Right forelimb (tissue), 1 donor: ENCODE results near the gene CTBP1.

ENCODE experiments used
- DNase-seq: peaks from one replicate; pipeline ENCODE4 v3.0.0-alpha.2; 2018

Gene CTBP1

GRCh38 chr4:1171311-1172227 is 77.4 kb downstream of the CTBP1 start:
- no peak for DNase-seq

DNA sequence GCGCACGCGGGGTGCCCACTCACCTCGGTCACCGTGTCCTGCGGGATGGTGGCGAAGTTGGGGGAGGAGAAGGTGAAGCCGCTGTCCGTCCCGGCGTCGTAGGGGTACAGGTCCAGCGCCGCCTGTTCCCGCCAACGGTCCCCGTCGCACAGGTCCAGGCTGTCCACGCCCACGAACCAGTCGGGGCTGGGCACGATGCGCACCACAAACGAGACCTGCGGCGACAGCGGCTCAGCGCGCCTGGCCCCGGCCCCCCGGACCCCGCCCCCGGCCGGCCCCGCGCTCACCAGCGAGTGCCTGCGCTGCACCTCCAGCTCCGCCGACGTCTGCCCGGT is 78.0 kb downstream of the CTBP1 start:
- DNase-seq = no peak

DNA sequence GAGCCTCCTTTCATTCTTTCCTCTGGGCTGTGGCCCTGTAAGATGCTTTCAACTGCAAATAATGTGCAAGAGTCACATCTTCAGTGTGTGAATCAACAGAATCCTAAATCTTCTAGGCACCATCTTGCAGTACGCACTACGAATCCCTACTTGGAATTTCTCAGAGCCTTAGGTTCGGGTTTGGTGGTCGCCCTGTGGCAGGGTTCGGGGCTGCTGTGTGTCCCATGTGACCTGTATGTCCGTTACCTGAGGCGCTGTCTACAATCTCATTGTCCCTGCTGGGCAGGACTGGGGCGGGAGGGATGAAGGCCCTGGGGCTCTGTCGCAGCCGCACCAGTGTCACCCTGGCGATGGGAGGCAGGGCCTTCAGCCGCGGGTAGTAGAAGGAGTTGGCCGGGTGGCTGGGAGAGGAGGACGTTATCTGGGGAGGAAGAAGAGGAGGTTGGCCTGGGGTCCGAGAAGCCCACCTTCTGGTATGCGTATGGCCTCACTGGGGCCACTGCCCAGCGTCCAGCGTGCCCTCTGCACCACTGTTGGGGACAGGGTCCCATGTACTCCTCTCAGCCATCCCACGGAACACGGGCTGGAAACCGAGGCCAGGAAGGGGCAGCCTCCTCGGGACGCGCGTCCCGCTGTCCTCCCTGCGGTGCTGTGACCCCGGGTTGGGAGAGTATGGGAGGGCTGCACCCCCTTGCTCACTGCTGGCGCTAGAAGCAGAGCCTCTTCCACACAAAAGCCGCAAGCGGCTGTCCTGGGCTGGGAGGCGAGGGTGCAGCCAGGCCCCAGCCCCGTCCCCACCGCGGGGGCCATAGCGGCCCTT is 78.6 kb downstream of the CTBP1 start:
- no peak for DNase-seq

GRCh38 chr4:1169691-1170096 is 79.2 kb downstream of the CTBP1 start:
- no peak for DNase-seq

DNA sequence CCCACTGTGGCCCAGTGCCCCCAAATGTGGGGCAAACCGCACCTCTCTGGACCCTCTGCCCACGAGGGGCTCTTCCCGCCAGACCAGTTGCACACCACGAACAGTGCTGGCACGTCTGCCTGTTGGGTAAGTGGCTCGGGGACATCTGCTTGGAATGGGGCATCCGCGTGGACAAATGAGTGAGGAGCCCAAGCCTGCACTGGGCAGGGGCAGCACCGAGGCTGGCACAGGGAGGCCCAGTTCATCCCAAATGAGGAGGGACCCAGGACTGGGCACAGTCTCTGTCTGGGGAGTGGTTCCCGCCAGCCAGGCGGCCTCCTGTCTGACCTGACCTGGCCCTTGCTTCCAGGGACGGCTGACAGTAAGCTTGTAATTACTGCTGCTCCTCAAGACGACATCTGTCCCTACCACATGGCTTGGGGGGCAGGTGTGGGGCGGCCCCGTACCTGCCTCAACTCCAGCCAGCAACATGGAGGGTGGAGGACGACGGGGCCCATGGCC is 79.7 kb downstream of the CTBP1 start:
- no peak for DNase-seq

- peak; percentile 44 for DNase-seq
Measured at GRCh38 chr4:1168191-1169101, 80.5 kb downstream of the CTBP1 start.

DNA sequence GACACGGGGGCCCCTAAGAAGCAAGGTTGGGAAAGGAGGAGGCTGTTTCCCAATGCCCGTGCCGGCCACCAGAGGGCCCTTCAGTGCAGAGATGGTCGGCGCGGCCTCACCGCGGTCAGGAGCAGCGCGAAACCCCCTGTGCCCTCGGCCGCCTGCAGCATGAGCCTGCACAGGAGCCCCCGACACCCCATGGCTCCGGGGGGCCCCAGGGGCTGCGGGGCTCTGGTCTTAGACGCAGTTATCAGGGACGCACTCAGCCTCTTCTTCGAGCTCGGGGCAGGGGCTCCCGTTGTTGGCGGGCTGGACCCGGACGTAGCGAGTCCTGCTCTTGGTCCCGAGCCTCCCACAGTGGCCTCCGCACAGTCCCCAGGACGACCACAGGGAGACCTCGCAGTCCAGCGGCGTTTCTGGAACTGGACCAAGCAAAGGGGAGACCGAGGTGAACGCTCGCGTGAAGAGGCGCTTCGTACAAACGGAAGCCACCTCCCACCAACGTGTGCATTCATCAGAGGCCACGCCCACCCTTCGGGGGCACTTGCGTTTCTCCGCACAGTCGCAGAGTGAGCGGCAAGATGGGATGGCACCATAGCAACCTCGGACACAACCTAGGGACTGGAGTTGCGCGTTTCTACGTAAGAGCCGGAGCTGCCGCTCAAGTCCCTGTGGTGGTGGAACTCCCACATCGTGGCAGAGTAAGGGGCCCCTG is 81.5 kb downstream of the CTBP1 start:
- DNase-seq = peak; percentile 84

GRCh38 chr4:1166509-1167243 is 82.3 kb downstream of the CTBP1 start:
- DNase-seq = no peak

DNA sequence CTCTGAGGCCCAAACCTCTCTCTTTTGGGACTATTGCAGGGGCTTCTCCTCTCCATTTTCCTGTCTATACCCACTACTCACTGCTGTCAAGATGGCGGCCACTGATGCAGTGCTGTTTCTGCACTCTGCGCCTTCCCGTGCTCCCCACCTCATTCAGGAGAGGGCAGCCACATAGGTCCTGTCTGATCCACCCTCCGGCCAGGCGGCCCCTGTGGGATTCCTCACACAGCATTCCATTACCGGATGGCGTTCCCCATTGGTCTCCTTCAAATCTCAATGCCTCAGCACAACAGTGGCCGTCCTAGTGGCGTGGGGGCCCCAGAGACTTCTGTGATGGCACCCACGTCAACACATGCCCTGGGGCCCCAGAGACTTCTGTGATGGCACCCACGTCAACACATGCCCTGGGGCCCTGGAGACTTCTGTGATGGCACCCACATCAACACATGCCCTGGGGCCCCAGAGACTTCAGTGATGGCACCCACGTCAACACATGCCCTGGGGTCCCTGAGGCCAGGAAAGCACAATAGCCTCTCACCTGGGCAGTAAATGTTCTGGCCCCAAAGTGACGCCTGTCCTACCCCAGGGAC is 83.9 kb downstream of the CTBP1 start:
- no peak for DNase-seq

- no peak for DNase-seq
Measured at GRCh38 chr4:1164444-1164843, 84.5 kb downstream of the CTBP1 start.

GRCh38 chr4:1164040-1164439 is 84.9 kb downstream of the CTBP1 start:
- no peak for DNase-seq
